Osteoblast (primary cell): Measurements from ENCODE around the gene NPLOC4. TPM values are rescaled to one million over a fixed set of nuclear protein-coding genes. Genes with fewer than 3 reads are reported as not detected.

Experiments
- DNase-seq: peaks from one replicate; pipeline ENCODE4 v3.0.0; 2011; ENCODE audit warnings: low spot score, mixed read lengths; ENCODE audit not compliant: insufficient read length; ENCODE audit errors: missing footprints
- H2AFZ ChIP-seq: 2 replicates; pipeline ENCODE4 v1.6.0; 2011; ENCODE audit warnings: mild to moderate bottlenecking, low read length
- H3K27ac ChIP-seq: 2 replicates; pipeline ENCODE4 v1.5.1; 2011; ENCODE audit warnings: mild to moderate bottlenecking, low read depth, low read length, moderate library complexity
- H3K27me3 ChIP-seq: 2 replicates; pipeline ENCODE4 v1.6.0; 2012; ENCODE audit warnings: mild to moderate bottlenecking, control low read depth, inconsistent platforms, low read length, moderate library complexity; ENCODE audit not compliant: insufficient read depth
- H3K36me3 ChIP-seq: 2 replicates; pipeline ENCODE4 v1.5.1; 2011; ENCODE audit warnings: mild to moderate bottlenecking, low read length, control low read depth, moderate library complexity; ENCODE audit not compliant: insufficient read depth
- H3K4me1 ChIP-seq: 2 replicates; pipeline ENCODE4 v1.5.1; 2011; ENCODE audit warnings: mild to moderate bottlenecking, low read length, control low read depth, moderate library complexity; ENCODE audit not compliant: insufficient read depth
- H3K4me2 ChIP-seq: 2 replicates; pipeline ENCODE4 v1.6.0; 2011; ENCODE audit warnings: mild to moderate bottlenecking, low read length; ENCODE audit not compliant: insufficient read depth
- H3K4me3 ChIP-seq: fragments of 200-600 bp; sonication (generic); 3 replicates; pipeline ENCODE4 v1.5.1; 2012; ENCODE audit warnings: mild to moderate bottlenecking, low read length, inconsistent platforms; ENCODE audit not compliant: insufficient read depth
- H3K79me2 ChIP-seq: 2 replicates; pipeline ENCODE4 v1.6.0; 2012; ENCODE audit warnings: mild to moderate bottlenecking, low read length, control low read depth, inconsistent platforms; ENCODE audit not compliant: insufficient read depth
- H3K9me3 ChIP-seq: 2 replicates; pipeline ENCODE4 v1.5.1; 2011; ENCODE audit warnings: low read depth, low read length, control low read depth
- H4K20me1 ChIP-seq: 2 replicates; pipeline ENCODE4 v1.6.0; 2012; ENCODE audit warnings: mild to moderate bottlenecking, low read length, control low read depth; ENCODE audit not compliant: insufficient read depth
- CTCF ChIP-seq: IDR thresholded peaks from 2 replicates; pipeline ENCODE4 v1.5.1; 2011; ENCODE audit warnings: mild to moderate bottlenecking, low read depth, low read length, moderate library complexity; ENCODE audit errors: extremely low read depth
- total RNA-seq: library from RNA; depleted of rRNA; stranded (reverse); fragments of >200 nt; gene quantifications from 2 replicates; pipeline ENCODE4 v1.2.3, GENCODE V29; 2012

Gene NPLOC4
- total RNA-seq, 1 donor = 118 TPM

- no peak for TF ChIP-seq CTCF
- Histone ChIP-seq H2AFZ (no peak overlapping the region), H3K27ac (no peak overlapping the region), H3K4me3 (no peak overlapping the region), H3K36me3 (no peaks in the 10 kb centered on the region), H3K79me2 (no peaks in the 10 kb centered on the region), H3K4me1 (no peaks in the 10 kb centered on the region), H3K4me2 (no peak overlapping the region), H4K20me1 (no peaks in the 10 kb centered on the region), H3K27me3 (peaks cover 14% of the 10 kb centered on the region), H3K9me3 (no peaks in the 10 kb centered on the region)
- DNase-seq = no peak
These were observed 107.5 kb downstream of the NPLOC4 start for GRCh38 chr17:81529437-81529803.

GRCh38 chr17:81528651-81529436, 108.1 kb downstream of the NPLOC4 start:
- H3K4me1 ChIP-seq = peaks cover under 1% of the 10 kb centered on the region
- no peak overlapping the region for H2AFZ ChIP-seq
- no peak overlapping the region for H3K4me2 ChIP-seq
- no peak overlapping the region for H3K4me3 ChIP-seq
- H3K27me3 ChIP-seq = peaks cover 13% of the 10 kb centered on the region
- no peaks in the 10 kb centered on the region for H3K36me3 ChIP-seq
- H3K27ac ChIP-seq = no peak overlapping the region
- DNase-seq = no peak
- no peak for TF ChIP-seq CTCF
- H3K79me2 ChIP-seq = no peaks in the 10 kb centered on the region
- H4K20me1 ChIP-seq = peaks cover 5% of the 10 kb centered on the region
- no peaks in the 10 kb centered on the region for H3K9me3 ChIP-seq

- H3K4me3 ChIP-seq = no peak overlapping the region
- peaks cover 10% of the 10 kb centered on the region for H4K20me1 ChIP-seq
- peaks cover 6% of the 10 kb centered on the region for H3K4me1 ChIP-seq
- H3K4me2 ChIP-seq = no peak overlapping the region
- TF ChIP-seq CTCF = no peak
- H3K27me3 ChIP-seq = peaks cover 17% of the 10 kb centered on the region
- no peak overlapping the region for H2AFZ ChIP-seq
- no peak overlapping the region for H3K27ac ChIP-seq
- no peaks in the 10 kb centered on the region for H3K9me3 ChIP-seq
- no peak for DNase-seq
- no peaks in the 10 kb centered on the region for H3K36me3 ChIP-seq
- H3K79me2 ChIP-seq = no peaks in the 10 kb centered on the region
These were observed 108.6 kb downstream of the NPLOC4 start for GRCh38 chr17:81528384-81528650.

GRCh38 chr17:81527591-81528383, 109.1 kb downstream of the NPLOC4 start, which contains the start of gene FSCN2:
TSS of gene FSCN2 (plus strand) at chr17:81528377. CDS start at chr17:81528532, 155 bp downstream.
- Histone ChIP-seq H3K4me3 (peak within 1 kb of the TSS; percentile 53), H3K27me3 (peaks cover 17% of the 10 kb centered on the region), H3K9me3 (no peaks in the 10 kb centered on the region), H3K79me2 (no peaks in the 10 kb centered on the region), H3K4me2 (peak within 1 kb of the TSS; percentile 57), H3K4me1 (peaks cover 9% of the 10 kb centered on the region), H3K27ac (no peak within 1 kb of the TSS), H3K36me3 (no peaks in the 10 kb centered on the region), H2AFZ (peak within 1 kb of the TSS; percentile 47), H4K20me1 (peaks cover 10% of the 10 kb centered on the region)
- DNase-seq = peak; percentile 99
- TF ChIP-seq CTCF = peak; percentile 14
